Cerebellar nuclear complex (tissue), 1 donor: Measurements from ENCODE around the gene WDR82.

Source experiments
- DNase-seq, 2 experiments: peaks; one replicate each; lab custom pipeline; 2025; lab: John Stamatoyannopoulos, UW

Gene WDR82

GRCh38 chr3:52306978-52307377 is 28.5 kb upstream of the WDR82 start:
- DNase-seq = no peak

GRCh38 chr3:52305926-52306325 is 27.5 kb upstream of the WDR82 start:
- DNase-seq = no peak

GRCh38 chr3:52303811-52304210 is 25.4 kb upstream of the WDR82 start:
- DNase-seq = no peak

GRCh38 chr3:52302426-52303145 is 24.1 kb upstream of the WDR82 start:
- no peak for DNase-seq

GRCh38 chr3:52299879-52300611 is 21.6 kb upstream of the WDR82 start:
- no peak for DNase-seq

GRCh38 chr3:52299247-52299878 is 20.9 kb upstream of the WDR82 start:
- no peak for DNase-seq

- DNase-seq = no peak
Measured at GRCh38 chr3:52298149-52299098, 20.0 kb upstream of the WDR82 start.

GRCh38 chr3:52297242-52298148 is 19.0 kb upstream of the WDR82 start:
- no peak for DNase-seq

- no peak for DNase-seq
Measured at GRCh38 chr3:52295671-52296208, 17.3 kb upstream of the WDR82 start.

- no peak for DNase-seq
Measured at GRCh38 chr3:52294320-52295150, 16.1 kb upstream of the WDR82 start.

GRCh38 chr3:52293491-52294319 is 15.3 kb upstream of the WDR82 start:
- no peak for DNase-seq

- no peak for DNase-seq
Measured at GRCh38 chr3:52292247-52293065, 14.0 kb upstream of the WDR82 start.

- DNase-seq = no peak
Measured at GRCh38 chr3:52291508-52292181, 13.2 kb upstream of the WDR82 start.

- no peak for DNase-seq
Measured at GRCh38 chr3:52290596-52291507, 12.4 kb upstream of the WDR82 start.

- DNase-seq = no peak
Measured at GRCh38 chr3:52289747-52290595, 11.5 kb upstream of the WDR82 start.
